Neural cell (in vitro differentiated cells): Measurements from ENCODE around the gene NUB1. TPM values are rescaled to one million over a fixed set of nuclear protein-coding genes. Genes with fewer than 3 reads are reported as not detected.

ENCODE experiments used
- H2AFZ ChIP-seq: fragments of 200-600, 300-800 bp; sonication (generic), shearing (Covaris generic); 2 replicates; pipeline ENCODE4 v1.6.0; 2014; ENCODE audit warnings: low read depth, mild to moderate bottlenecking, antibody characterized with exemption, low read length, moderate library complexity
- H3F3A ChIP-seq: fragments of 200-600 bp; shearing (Covaris generic); 2 replicates; pipeline ENCODE4 v1.6.1; 2016; ENCODE audit warnings: mild to moderate bottlenecking, moderate library complexity, mixed read lengths, antibody characterized with exemption, low read length; ENCODE audit not compliant: insufficient read depth, poor library complexity, severe bottlenecking
- H3K27ac ChIP-seq: fragments of 200-600, 300-800 bp; sonication (generic), shearing (Covaris generic); 2 replicates; pipeline ENCODE4 v1.5.1; 2014; ENCODE audit warnings: mild to moderate bottlenecking, low read length, moderate library complexity
- H3K27me3 ChIP-seq: fragments of 300-800, 200-600 bp; sonication (generic), shearing (Covaris generic); 2 replicates; pipeline ENCODE4 v1.6.0; 2014; ENCODE audit warnings: mild to moderate bottlenecking, low read depth, low read length, moderate library complexity; ENCODE audit not compliant: insufficient read depth
- H3K36me3 ChIP-seq: fragments of 300-800, 200-600 bp; sonication (generic), shearing (Covaris generic); 2 replicates; pipeline ENCODE4 v1.5.1; 2014; ENCODE audit warnings: mild to moderate bottlenecking, antibody characterized with exemption, low read length, moderate library complexity; ENCODE audit not compliant: insufficient read depth
- H3K4me2 ChIP-seq: fragments of 300-800, 200-600 bp; sonication (generic), shearing (Covaris generic); 2 replicates; pipeline ENCODE4 v1.6.0; 2014; ENCODE audit warnings: mild to moderate bottlenecking, low read length
- H3K4me3 ChIP-seq: fragments of 300-800, 200-600 bp; sonication (generic), shearing (Covaris generic); 2 replicates; pipeline ENCODE4 v1.5.1; 2014; ENCODE audit warnings: mild to moderate bottlenecking, low read length, moderate library complexity
- H3K79me2 ChIP-seq: fragments of 200-600 bp; shearing (Covaris generic); replicated peaks from 2 replicates; pipeline ENCODE4 v1.6.0; 2014; ENCODE audit warnings: mild to moderate bottlenecking, low read length, moderate library complexity; ENCODE audit not compliant: insufficient read depth
- H3K9ac ChIP-seq: fragments of 300-800, 200-600 bp; sonication (generic), shearing (Covaris generic); 2 replicates; pipeline ENCODE4 v1.6.1; 2016; ENCODE audit warnings: mild to moderate bottlenecking, low read length, mixed read lengths
- H3K9me2 ChIP-seq: fragments of 200-600 bp; shearing (Covaris generic); 2 replicates; pipeline ENCODE4 v1.6.1; 2016; ENCODE audit warnings: mild to moderate bottlenecking, low read length, mixed read lengths; ENCODE audit not compliant: insufficient read depth
- H3K9me3 ChIP-seq: fragments of 200-600, 300-800 bp; sonication (generic), shearing (Covaris generic); 2 replicates; pipeline ENCODE4 v1.6.1; 2016; ENCODE audit warnings: mild to moderate bottlenecking, mixed run types, low read length, moderate library complexity, mixed read lengths
- H4K20me1 ChIP-seq: fragments of 200-600 bp; shearing (Covaris generic); 2 replicates; pipeline ENCODE4 v1.6.1; 2016; ENCODE audit warnings: mild to moderate bottlenecking, mixed run types; ENCODE audit not compliant: insufficient read depth
- EP300 ChIP-seq: fragments of 450-650 bp; conservative IDR thresholded peaks from 2 replicates; pipeline ENCODE4 v1.6.1; 2014; ENCODE audit warnings: antibody characterized with exemption, mild to moderate bottlenecking, moderate library complexity; ENCODE audit not compliant: poor library complexity, severe bottlenecking
- EZH2 ChIP-seq: fragments of 200-600, 300-800 bp; shearing (Covaris generic), sonication (generic); IDR thresholded peaks from 2 replicates; pipeline ENCODE4 v1.6.1; 2014; ENCODE audit warnings: antibody characterized with exemption, low read length, borderline replicate concordance, mild to moderate bottlenecking; ENCODE audit not compliant: insufficient read depth, poor library complexity, severe bottlenecking
- MXI1 ChIP-seq: fragments of 450-650 bp; conservative IDR thresholded peaks from 2 replicates; pipeline ENCODE4 v1.6.1; 2014; ENCODE audit warnings: antibody characterized with exemption, mild to moderate bottlenecking; ENCODE audit not compliant: poor library complexity, severe bottlenecking
- POLR2AphosphoS5 ChIP-seq: IDR thresholded peaks from 2 replicates; pipeline ENCODE4 v1.6.1; 2012
- RAD21 ChIP-seq: fragments of 450-650 bp; conservative IDR thresholded peaks from 2 replicates; pipeline ENCODE4 v1.6.1; 2014; ENCODE audit warnings: antibody characterized with exemption, mild to moderate bottlenecking, moderate library complexity
- TAF1 ChIP-seq: IDR thresholded peaks from 2 replicates; pipeline ENCODE4 v1.6.1; 2012; ENCODE audit warnings: low read depth
- polyA plus RNA-seq: library from polyadenylated mRNA; depleted of rRNA; stranded (reverse); fragments of >200 nt; gene quantifications from 2 replicates; pipeline ENCODE4 v1.2.3, GENCODE V29; 2014
- TF ChIP-seq, protein P1 (sequence below): fragments of 450-650 bp; IDR thresholded peaks from 2 replicates; pipeline ENCODE4 v1.5.1; 2014; ENCODE audit warnings: antibody characterized with exemption, mild to moderate bottlenecking, moderate library complexity; ENCODE audit not compliant: poor library complexity, severe bottlenecking
- TF ChIP-seq, protein P2 (sequence below): IDR thresholded peaks from 2 replicates; pipeline ENCODE4 v1.6.1; 2012; ENCODE audit warnings: borderline replicate concordance

Gene NUB1
- polyA plus RNA-seq, 1 donor from 2014 or later = 48.4 TPM

DNA sequence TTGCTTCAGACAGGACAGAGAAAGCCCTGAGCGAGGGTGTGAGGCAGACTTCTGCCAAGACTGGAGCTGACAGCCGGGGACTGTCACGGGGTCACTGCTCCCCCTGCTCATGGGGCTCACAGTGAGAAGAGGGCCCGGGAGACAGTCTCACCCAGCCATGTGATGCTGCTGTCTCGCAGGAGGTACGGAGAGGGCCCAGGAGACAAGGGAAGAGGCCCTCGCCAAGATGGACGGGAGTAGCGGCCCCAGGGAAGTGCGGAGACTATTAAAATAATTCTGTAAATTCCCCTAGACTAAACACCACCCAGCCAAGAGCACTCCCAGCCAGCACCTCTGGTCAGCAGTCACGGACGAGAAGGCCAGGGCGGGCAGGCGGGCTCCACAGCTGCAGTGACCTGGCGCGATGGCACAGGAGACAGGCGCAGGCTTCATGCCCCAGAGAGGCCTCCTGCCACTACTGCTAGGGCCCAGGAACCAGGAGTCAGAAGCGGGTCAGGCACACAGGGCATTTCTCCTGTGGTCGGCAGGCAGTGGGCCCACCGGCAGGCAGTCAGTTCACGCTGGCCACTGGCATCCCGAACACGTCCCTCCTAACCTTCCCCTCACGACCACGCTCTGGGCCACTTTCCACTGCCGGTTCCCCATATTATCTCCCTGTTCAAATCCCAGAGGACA is 44.2 kb downstream of the NUB1 start:
- no peaks in the 10 kb centered on the region for H3F3A ChIP-seq
- no peak overlapping the region for H3K9ac ChIP-seq
- no peak overlapping the region for H3K4me2 ChIP-seq
- H3K9me2 ChIP-seq = no peaks in the 10 kb centered on the region
- no peaks in the 10 kb centered on the region for H3K36me3 ChIP-seq
- no peak for TF ChIP-seq RAD21
- TF ChIP-seq, protein P1, sequence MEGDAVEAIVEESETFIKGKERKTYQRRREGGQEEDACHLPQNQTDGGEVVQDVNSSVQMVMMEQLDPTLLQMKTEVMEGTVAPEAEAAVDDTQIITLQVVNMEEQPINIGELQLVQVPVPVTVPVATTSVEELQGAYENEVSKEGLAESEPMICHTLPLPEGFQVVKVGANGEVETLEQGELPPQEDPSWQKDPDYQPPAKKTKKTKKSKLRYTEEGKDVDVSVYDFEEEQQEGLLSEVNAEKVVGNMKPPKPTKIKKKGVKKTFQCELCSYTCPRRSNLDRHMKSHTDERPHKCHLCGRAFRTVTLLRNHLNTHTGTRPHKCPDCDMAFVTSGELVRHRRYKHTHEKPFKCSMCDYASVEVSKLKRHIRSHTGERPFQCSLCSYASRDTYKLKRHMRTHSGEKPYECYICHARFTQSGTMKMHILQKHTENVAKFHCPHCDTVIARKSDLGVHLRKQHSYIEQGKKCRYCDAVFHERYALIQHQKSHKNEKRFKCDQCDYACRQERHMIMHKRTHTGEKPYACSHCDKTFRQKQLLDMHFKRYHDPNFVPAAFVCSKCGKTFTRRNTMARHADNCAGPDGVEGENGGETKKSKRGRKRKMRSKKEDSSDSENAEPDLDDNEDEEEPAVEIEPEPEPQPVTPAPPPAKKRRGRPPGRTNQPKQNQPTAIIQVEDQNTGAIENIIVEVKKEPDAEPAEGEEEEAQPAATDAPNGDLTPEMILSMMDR = no peak
- TF ChIP-seq TAF1 = no peak
- no peak for TF ChIP-seq POLR2AphosphoS5
- TF ChIP-seq, protein P2, sequence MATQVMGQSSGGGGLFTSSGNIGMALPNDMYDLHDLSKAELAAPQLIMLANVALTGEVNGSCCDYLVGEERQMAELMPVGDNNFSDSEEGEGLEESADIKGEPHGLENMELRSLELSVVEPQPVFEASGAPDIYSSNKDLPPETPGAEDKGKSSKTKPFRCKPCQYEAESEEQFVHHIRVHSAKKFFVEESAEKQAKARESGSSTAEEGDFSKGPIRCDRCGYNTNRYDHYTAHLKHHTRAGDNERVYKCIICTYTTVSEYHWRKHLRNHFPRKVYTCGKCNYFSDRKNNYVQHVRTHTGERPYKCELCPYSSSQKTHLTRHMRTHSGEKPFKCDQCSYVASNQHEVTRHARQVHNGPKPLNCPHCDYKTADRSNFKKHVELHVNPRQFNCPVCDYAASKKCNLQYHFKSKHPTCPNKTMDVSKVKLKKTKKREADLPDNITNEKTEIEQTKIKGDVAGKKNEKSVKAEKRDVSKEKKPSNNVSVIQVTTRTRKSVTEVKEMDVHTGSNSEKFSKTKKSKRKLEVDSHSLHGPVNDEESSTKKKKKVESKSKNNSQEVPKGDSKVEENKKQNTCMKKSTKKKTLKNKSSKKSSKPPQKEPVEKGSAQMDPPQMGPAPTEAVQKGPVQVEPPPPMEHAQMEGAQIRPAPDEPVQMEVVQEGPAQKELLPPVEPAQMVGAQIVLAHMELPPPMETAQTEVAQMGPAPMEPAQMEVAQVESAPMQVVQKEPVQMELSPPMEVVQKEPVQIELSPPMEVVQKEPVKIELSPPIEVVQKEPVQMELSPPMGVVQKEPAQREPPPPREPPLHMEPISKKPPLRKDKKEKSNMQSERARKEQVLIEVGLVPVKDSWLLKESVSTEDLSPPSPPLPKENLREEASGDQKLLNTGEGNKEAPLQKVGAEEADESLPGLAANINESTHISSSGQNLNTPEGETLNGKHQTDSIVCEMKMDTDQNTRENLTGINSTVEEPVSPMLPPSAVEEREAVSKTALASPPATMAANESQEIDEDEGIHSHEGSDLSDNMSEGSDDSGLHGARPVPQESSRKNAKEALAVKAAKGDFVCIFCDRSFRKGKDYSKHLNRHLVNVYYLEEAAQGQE = no peak
- TF ChIP-seq EP300 = no peak
- no peak for TF ChIP-seq MXI1
- H4K20me1 ChIP-seq = no peaks in the 10 kb centered on the region
- no peak overlapping the region for H3K27ac ChIP-seq
- no peak overlapping the region for H3K4me3 ChIP-seq
- H2AFZ ChIP-seq = no peak overlapping the region
- peaks cover 19% of the 10 kb centered on the region for H3K27me3 ChIP-seq
- H3K79me2 ChIP-seq = no peaks in the 10 kb centered on the region
- no peaks in the 10 kb centered on the region for H3K9me3 ChIP-seq

DNA sequence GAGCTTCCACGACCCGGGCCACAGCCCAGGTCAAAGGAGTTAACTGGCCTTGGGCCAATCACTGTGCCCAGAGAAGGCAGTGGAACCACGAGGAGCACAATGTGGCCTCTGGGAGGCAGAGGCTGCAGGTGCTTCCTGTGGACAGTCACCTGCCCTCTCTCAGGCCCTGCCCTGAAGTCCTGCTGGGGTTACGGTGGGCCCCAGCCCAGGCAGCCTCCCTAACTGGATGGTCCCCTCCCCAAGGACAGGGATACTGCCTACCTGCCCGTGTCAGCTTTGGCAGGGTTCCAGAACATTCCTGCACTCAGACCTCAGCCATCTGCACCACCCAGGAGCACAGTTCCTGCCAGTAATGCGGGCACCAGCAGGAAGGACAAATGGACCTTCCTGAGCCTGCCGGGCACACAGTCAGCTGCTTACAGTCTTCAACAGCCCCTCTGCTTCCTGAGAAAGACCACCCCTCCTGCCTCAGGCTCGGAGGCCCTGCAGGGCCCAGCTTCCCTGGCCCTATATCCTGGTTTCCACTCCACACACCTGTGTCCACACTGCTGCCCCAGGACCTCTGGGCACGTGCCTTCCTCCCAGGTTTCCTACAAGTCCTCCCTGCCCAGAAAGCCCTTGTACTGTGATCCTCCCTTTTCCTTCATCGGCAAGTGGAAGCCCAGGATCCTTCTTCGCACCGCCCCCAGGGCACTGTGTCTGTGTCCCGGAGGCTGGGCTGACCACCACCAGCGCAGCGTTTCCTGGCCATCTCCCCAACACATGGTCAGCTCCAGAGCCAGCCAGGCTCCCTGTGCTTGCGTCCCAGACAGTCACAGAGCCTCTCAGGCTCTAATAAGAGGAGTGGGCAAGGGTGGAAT is 44.9 kb downstream of the NUB1 start:
- no peak overlapping the region for H2AFZ ChIP-seq
- no peak overlapping the region for H3K9ac ChIP-seq
- H4K20me1 ChIP-seq = no peaks in the 10 kb centered on the region
- H3K4me3 ChIP-seq = no peak overlapping the region
- H3K4me2 ChIP-seq = no peak overlapping the region
- H3K27me3 ChIP-seq = peaks cover 14% of the 10 kb centered on the region
- H3F3A ChIP-seq = no peaks in the 10 kb centered on the region
- H3K36me3 ChIP-seq = no peaks in the 10 kb centered on the region
- H3K9me2 ChIP-seq = no peaks in the 10 kb centered on the region
- no peaks in the 10 kb centered on the region for H3K9me3 ChIP-seq
- no peak overlapping the region for H3K27ac ChIP-seq
- no peaks in the 10 kb centered on the region for H3K79me2 ChIP-seq
- TF ChIP-seq RAD21 (no peak), TAF1 (no peak), MXI1 (no peak), EZH2 (no peak), POLR2AphosphoS5 (no peak), EP300 (no peak)
- TF ChIP-seq, protein P1 = no peak
- TF ChIP-seq, protein P2 = no peak
